Measurements from ENCODE around the gene LHFPL6. TPM values are rescaled to one million over a fixed set of nuclear protein-coding genes. Genes with fewer than 3 reads are reported as not detected.

The LHFPL6 gene
- total RNA-seq, 3 donors from 2014 or later (not counting 1 experiment from before 2014, with no cell fraction given): not detected

DNA sequence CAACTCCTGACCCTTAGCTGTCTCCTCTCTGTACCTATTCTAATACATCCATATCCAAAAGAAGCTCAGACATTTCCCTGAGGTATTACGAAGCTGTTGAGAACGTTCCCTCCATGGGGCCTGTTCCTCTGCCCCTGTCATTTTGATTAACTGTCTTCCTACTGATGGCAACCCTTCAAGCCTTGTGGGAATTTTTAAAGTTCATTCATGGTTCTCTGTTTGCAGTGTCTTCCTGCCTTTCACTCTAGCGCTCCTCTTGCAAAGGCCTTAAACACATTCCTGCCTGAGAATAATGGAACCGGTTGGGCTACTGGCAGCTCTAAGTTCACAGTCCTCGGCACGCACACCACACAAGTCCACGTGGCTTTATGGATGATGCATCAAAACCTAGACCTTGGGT is 66.1 kb downstream of the LHFPL6 start:
- no peak overlapping the region for H3K27ac ChIP-seq (ENCODE audit: low read length)
- H3K36me3 ChIP-seq (ENCODE audit: control insufficient read depth, insufficient read depth, low read length): no peaks in the 10 kb centered on the region
- H3K9me3 ChIP-seq (ENCODE audit: control insufficient read depth, insufficient read depth, low read length): no peaks in the 10 kb centered on the region
- H3K27ac Mint-ChIP-seq: no peak overlapping the region
- H3K36me3 Mint-ChIP-seq: no peaks in the 10 kb centered on the region
- no peaks in the 10 kb centered on the region for H3K4me1 ChIP-seq (ENCODE audit: control insufficient read depth, insufficient read depth, low read length)
- ATAC-seq (no peak), DNase-seq (no peak)
- no peaks in the 10 kb centered on the region for H3K4me1 Mint-ChIP-seq
- WGBS (ENCODE audit: insufficient coverage): 82% methylated on average over 7 of the region's 7 CpGs
- H3K27me3 Mint-ChIP-seq (ENCODE audit: low read depth in 2 of 2): peaks cover 0 to 2% of the 10 kb centered on the region in 2 donors
- no peak overlapping the region for H3K4me3 ChIP-seq (ENCODE audit: low read length)
- H3K9me3 Mint-ChIP-seq: peaks cover 3 to 4% of the 10 kb centered on the region in 2 donors
- TF ChIP-seq, protein P1, sequence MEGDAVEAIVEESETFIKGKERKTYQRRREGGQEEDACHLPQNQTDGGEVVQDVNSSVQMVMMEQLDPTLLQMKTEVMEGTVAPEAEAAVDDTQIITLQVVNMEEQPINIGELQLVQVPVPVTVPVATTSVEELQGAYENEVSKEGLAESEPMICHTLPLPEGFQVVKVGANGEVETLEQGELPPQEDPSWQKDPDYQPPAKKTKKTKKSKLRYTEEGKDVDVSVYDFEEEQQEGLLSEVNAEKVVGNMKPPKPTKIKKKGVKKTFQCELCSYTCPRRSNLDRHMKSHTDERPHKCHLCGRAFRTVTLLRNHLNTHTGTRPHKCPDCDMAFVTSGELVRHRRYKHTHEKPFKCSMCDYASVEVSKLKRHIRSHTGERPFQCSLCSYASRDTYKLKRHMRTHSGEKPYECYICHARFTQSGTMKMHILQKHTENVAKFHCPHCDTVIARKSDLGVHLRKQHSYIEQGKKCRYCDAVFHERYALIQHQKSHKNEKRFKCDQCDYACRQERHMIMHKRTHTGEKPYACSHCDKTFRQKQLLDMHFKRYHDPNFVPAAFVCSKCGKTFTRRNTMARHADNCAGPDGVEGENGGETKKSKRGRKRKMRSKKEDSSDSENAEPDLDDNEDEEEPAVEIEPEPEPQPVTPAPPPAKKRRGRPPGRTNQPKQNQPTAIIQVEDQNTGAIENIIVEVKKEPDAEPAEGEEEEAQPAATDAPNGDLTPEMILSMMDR (IDR thresholded peaks at IDR 0.05): no peak
- H3K4me3 Mint-ChIP-seq: no peak overlapping the region
- no peaks in the 10 kb centered on the region for H3K27me3 ChIP-seq (ENCODE audit: control insufficient read depth, insufficient read depth, low read length)
- intact Hi-C loops (cut with micrococcal nuclease): no loop called here

DNA sequence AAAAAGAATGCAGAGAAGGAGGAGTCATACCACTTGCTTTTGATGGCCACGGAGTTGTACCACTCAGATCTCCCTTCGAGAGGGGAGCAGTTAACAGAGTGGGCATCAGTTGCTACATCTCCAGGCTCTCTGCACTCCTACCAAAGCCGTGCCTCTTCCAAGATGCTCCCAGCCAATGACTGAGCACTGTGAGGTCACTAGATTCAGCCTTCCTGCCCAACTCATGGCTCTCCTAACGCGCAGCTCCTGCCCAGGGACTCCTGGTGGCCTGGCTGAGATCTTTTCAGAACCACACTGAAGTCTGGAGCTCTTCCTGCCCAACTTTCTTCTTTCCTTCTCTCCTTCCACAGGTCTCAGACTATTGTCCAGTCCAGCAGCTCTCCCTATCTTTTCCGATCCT is 66.7 kb downstream of the LHFPL6 start:
- intact Hi-C loops (cut with micrococcal nuclease): no loop called here
- no peaks in the 10 kb centered on the region for H3K4me1 ChIP-seq (ENCODE audit: control insufficient read depth, insufficient read depth, low read length)
- WGBS (ENCODE audit: insufficient coverage): 89% methylated on average over 6 of the region's 6 CpGs
- TF ChIP-seq, protein P1 (IDR thresholded peaks at IDR 0.05): no peak
- Mint-ChIP-seq H3K4me3 (no peak overlapping the region), H3K9me3 (peaks cover 3 to 4% of the 10 kb centered on the region in 2 donors), H3K27me3 (ENCODE audit: low read depth in 2 of 2) (peaks cover 0 to 2% of the 10 kb centered on the region in 2 donors), H3K27ac (no peak overlapping the region), H3K36me3 (no peaks in the 10 kb centered on the region), H3K4me1 (no peaks in the 10 kb centered on the region)
- H3K27me3 ChIP-seq (ENCODE audit: control insufficient read depth, insufficient read depth, low read length): no peaks in the 10 kb centered on the region
- no peaks in the 10 kb centered on the region for H3K36me3 ChIP-seq (ENCODE audit: control insufficient read depth, insufficient read depth, low read length)
- no peaks in the 10 kb centered on the region for H3K9me3 ChIP-seq (ENCODE audit: control insufficient read depth, insufficient read depth, low read length)
- no peak overlapping the region for H3K4me3 ChIP-seq (ENCODE audit: low read length)
- DNase-seq: no peak
- H3K27ac ChIP-seq (ENCODE audit: low read length): no peak overlapping the region
- no peak for ATAC-seq

DNA sequence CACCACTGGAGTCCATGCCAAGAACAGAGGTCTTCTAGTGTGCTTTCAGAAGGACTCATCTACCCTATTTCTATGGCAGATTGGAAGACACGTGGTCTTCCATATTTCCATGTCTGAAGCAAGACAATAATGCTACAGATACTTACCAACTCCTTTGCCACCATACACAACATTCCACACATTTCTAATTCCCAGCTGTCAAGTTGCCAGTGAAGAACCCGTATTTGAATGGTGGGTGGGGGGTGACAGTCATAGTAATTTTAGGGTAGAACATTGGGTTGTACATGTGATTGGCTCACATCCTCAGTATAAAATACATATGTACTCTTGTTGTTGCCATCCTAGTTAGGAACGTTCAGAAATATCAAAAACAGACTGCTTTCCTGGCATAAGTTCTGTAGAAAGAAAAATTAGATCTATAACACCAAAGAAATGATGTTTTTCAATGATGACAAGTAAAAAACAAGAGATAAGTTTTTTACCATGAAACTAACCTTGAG is 69.3 kb downstream of the LHFPL6 start:
- Mint-ChIP-seq H3K4me1 (no peaks in the 10 kb centered on the region), H3K36me3 (no peaks in the 10 kb centered on the region), H3K27ac (no peak overlapping the region), H3K9me3 (peaks cover 3 to 6% of the 10 kb centered on the region in 2 donors), H3K4me3 (no peak overlapping the region), H3K27me3 (ENCODE audit: low read depth in 2 of 2) (peaks cover 0 to 2% of the 10 kb centered on the region in 2 donors)
- H3K27me3 ChIP-seq (ENCODE audit: control insufficient read depth, insufficient read depth, low read length): no peaks in the 10 kb centered on the region
- H3K27ac ChIP-seq (ENCODE audit: low read length): no peak overlapping the region
- no peaks in the 10 kb centered on the region for H3K4me1 ChIP-seq (ENCODE audit: control insufficient read depth, insufficient read depth, low read length)
- DNase-seq (no peak), ATAC-seq (no peak)
- 82% methylated on average over 1 of the region's 3 CpGs for WGBS (ENCODE audit: insufficient coverage)
- H3K9me3 ChIP-seq (ENCODE audit: control insufficient read depth, insufficient read depth, low read length): no peaks in the 10 kb centered on the region
- no peaks in the 10 kb centered on the region for H3K36me3 ChIP-seq (ENCODE audit: control insufficient read depth, insufficient read depth, low read length)
- TF ChIP-seq, protein P1 (IDR thresholded peaks at IDR 0.05): no peak
- no peak overlapping the region for H3K4me3 ChIP-seq (ENCODE audit: low read length)
- intact Hi-C loops (cut with micrococcal nuclease): no loop called here

DNA sequence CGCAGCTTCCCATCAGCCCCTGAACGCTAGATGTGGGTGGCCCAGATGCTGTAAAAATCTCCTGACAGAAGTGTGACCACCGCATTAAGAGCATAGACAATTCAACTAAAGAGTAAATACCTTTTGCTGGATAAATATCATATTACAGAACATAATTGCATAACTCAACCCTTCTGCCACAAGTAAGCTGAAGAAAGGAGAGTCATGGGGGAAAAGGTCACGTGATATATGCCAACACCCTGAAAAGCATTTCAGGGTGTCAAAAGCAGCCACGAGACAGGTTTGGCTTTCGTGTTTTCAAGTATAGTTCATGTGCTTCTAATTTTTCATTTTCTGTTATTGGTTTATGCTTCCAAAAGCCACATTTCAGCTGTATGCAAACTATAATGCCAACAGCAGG is 71.3 kb downstream of the LHFPL6 start:
- H3K4me3 Mint-ChIP-seq: no peak overlapping the region
- no peak for ATAC-seq
- H3K27ac ChIP-seq (ENCODE audit: low read length): no peak overlapping the region
- H3K27ac Mint-ChIP-seq: no peak overlapping the region
- H3K27me3 Mint-ChIP-seq (ENCODE audit: low read depth in 2 of 2): peaks cover 0 to 2% of the 10 kb centered on the region in 2 donors
- H3K9me3 ChIP-seq (ENCODE audit: control insufficient read depth, insufficient read depth, low read length): no peaks in the 10 kb centered on the region
- H3K4me1 Mint-ChIP-seq: no peaks in the 10 kb centered on the region
- H3K4me1 ChIP-seq (ENCODE audit: control insufficient read depth, insufficient read depth, low read length): no peaks in the 10 kb centered on the region
- 92% methylated on average over 5 of the region's 6 CpGs for WGBS (ENCODE audit: insufficient coverage)
- intact Hi-C loops (cut with micrococcal nuclease): no loop called here
- DNase-seq: no peak
- TF ChIP-seq, protein P1 (IDR thresholded peaks at IDR 0.05): no peak
- no peak overlapping the region for H3K4me3 ChIP-seq (ENCODE audit: low read length)
- H3K9me3 Mint-ChIP-seq: peaks cover 3 to 6% of the 10 kb centered on the region in 2 donors
- no peaks in the 10 kb centered on the region for H3K36me3 ChIP-seq (ENCODE audit: control insufficient read depth, insufficient read depth, low read length)
- H3K27me3 ChIP-seq (ENCODE audit: control insufficient read depth, insufficient read depth, low read length): no peaks in the 10 kb centered on the region
- H3K36me3 Mint-ChIP-seq: no peaks in the 10 kb centered on the region

All from natural killer cell (primary cell).